A204.1 (cell line): ENCODE data around the gene NPHS1.
"Not testable (repeated sequence)": the region's sequence is repeated elsewhere in the genome, so short reads cannot be mapped to it uniquely, and the experiment has no call there.

Experiments
- FAIRE-seq: peaks from 2 replicates; lab custom pipeline; 2012; peaks lifted over from hg19 to GRCh38; lab: Jason Lieb, UNC

The NPHS1 gene

GRCh38 chr19:35852029-35852780, at the start of gene NPHS1:
Gene NPHS1 (minus strand): TSS chr19:35852504. CDS start chr19:35851837, 667 bp downstream.
- no peak for FAIRE-seq

- FAIRE-seq, result no peak
Measured at GRCh38 chr19:35901055-35901644, 48.8 kb upstream of the NPHS1 start.

- FAIRE-seq, result no peak
Measured at GRCh38 chr19:35899547-35900214, 47.4 kb upstream of the NPHS1 start.

GRCh38 chr19:35898499-35898809, 46.1 kb upstream of the NPHS1 start:
- no peak for FAIRE-seq

- no peak for FAIRE-seq
Measured at GRCh38 chr19:35897706-35898451, 45.6 kb upstream of the NPHS1 start.

- FAIRE-seq, result no peak
Measured at GRCh38 chr19:35896643-35897040, 44.3 kb upstream of the NPHS1 start.

GRCh38 chr19:35895911-35896642, 43.8 kb upstream of the NPHS1 start:
- FAIRE-seq, result no peak

- FAIRE-seq, result no peak
Measured at GRCh38 chr19:35894342-35894741, 42.0 kb upstream of the NPHS1 start.

GRCh38 chr19:35891819-35892218, 39.5 kb upstream of the NPHS1 start:
- not testable (repeated sequence) for FAIRE-seq

- no peak for FAIRE-seq
Measured at GRCh38 chr19:35890113-35890650, 37.9 kb upstream of the NPHS1 start.

GRCh38 chr19:35889370-35890112, 37.2 kb upstream of the NPHS1 start:
- FAIRE-seq, result no peak

- FAIRE-seq, result no peak
Measured at GRCh38 chr19:35888398-35888797, 36.1 kb upstream of the NPHS1 start.

- FAIRE-seq, result no peak
Measured at GRCh38 chr19:35887197-35887596, 34.9 kb upstream of the NPHS1 start.

GRCh38 chr19:35885904-35886303, 33.6 kb upstream of the NPHS1 start:
- no peak for FAIRE-seq

GRCh38 chr19:35885225-35885738, 33.0 kb upstream of the NPHS1 start:
- no peak for FAIRE-seq

- FAIRE-seq, result no peak
Measured at GRCh38 chr19:35883882-35884281, 31.6 kb upstream of the NPHS1 start.

GRCh38 chr19:35882114-35882832, 30.0 kb upstream of the NPHS1 start:
- FAIRE-seq, result peak; percentile 99

- no peak for FAIRE-seq
Measured at GRCh38 chr19:35879770-35880317, 27.5 kb upstream of the NPHS1 start.

GRCh38 chr19:35879068-35879467, 26.8 kb upstream of the NPHS1 start:
- no peak for FAIRE-seq

- no peak for FAIRE-seq
Measured at GRCh38 chr19:35874392-35874930, 22.2 kb upstream of the NPHS1 start.
